GM12892 (cell line): ENCODE measurements around the gene CXCR6.
A peak's percentile ranks its signal among the peaks of the same experiment; 100 is the strongest.
"Not testable (repeated sequence)": the region's sequence is repeated elsewhere in the genome, so short reads cannot be mapped to it uniquely, and the experiment has no call there.

Experiments used
- DNase-seq: peaks from one replicate; pipeline ENCODE4 v3.0.0; 2011; ENCODE audit not compliant: insufficient read length
- FAIRE-seq: peaks from 2 replicates; lab custom pipeline; 2011; peaks lifted over from hg19 to GRCh38; lab: Jason Lieb, UNC
- POLR2A ChIP-seq: IDR thresholded peaks from 2 replicates; pipeline ENCODE4 v1.6.1; 2011; ENCODE audit warnings: low read depth, low read length, control low read depth
- POLR2AphosphoS5 ChIP-seq: IDR thresholded peaks from 2 replicates; pipeline ENCODE4 v1.6.1; 2011; ENCODE audit warnings: low read depth, low read length, control low read depth
- TAF1 ChIP-seq: IDR thresholded peaks from 2 replicates; pipeline ENCODE4 v1.6.1; 2011; ENCODE audit warnings: low read depth, mild to moderate bottlenecking, control low read depth, low read length, borderline replicate concordance

Gene CXCR6

DNA sequence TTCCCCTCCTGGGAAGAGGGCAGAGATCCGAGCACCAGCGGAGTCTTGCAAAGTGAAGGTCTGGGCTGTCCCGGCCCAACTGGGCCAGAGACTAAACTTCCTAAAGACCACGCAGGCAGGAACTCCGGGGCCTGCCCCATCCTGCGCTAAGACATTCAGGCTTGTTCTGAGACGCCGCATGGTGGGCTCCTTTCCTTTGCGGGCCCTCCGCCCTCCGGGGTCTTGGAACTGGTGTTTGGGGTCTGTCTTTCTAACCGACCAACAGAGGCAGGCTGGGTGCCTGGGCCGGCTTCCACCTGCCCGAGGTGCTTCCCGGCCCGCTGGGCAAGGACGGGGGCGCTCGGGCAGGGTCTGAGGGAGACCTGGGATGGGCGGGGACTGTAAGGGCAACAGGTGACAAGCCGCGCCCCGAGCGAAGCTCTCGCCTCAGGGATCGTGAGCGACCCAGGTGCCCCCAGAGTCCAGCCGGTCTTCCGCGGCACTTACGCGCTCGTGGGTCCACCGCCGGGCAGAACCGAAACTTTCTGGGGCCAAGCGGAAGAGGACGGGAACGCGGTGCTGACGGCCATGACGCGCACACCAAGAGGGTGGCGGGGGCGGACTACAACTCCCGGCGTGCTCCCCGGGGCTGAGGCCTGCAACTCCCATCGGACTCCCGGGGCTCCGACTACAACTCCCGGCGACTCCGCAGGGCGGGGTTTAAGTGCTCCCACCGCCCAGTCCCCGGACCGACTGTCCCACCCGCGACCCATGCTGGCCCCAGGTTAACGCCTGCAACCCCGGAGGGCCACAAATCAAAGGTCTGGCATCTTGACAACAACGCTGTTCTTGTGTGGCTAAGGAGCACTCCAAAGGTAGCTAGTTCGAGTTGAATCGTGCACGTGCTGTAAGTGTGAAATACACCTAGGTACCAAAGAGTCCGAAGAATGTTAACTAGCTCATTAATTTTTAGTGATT, 52.2 kb downstream of the CXCR6 start, which contains the start of gene FYCO1:
FYCO1 (minus strand) TSS at position 589 of the 957 bp plus-strand sequence. CDS start 10,914 bp downstream, outside the sequence.
- DNase-seq: peak; percentile 95
- TF ChIP-seq POLR2AphosphoS5 (peak; percentile 40; the same call in 1 of the 2 replicates), POLR2A (peak; percentile 71; the same call in 1 of the 2 replicates), TAF1 (peak; percentile 74)
- peak; percentile 96 for FAIRE-seq

DNA sequence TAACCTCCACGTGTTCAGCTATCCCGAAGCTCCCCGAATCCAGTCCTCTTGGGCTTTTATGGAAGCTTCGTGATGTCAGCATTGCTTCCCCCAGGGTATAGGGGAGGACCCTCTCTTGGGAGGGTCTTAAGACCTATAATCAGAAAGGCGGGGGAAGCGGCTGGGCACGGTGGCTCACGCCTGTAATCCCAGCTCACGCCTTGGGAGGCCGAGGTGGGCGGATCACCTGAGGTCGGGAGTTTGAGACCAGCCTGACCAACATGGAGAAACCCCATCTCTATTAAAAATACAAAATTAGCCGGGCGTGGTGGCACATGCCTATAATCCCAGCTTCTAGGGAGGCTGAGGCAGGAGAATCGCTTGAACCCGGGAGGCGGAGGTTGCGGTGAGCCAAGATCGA, 54.2 kb downstream of the CXCR6 start:
- not testable (repeated sequence) for FAIRE-seq, DNase-seq

DNA sequence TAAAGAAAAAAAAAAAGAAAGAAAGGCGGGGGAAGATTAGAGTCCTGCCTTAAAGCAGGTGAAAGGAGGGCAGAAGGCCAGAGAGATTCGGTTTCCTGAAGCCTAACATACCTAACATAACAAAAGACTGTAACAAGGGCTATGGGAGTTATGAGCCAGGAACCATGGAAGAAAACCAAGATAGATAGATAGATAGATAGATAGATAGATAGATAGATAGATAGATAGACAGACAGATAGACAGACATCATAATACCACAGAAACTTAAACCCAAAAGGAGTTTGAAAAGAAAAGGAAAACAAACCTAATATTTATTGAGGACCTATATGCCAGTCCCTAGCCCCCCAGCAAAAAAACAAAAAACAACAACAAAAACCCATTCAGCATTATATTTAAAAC, 54.7 kb downstream of the CXCR6 start:
- FAIRE-seq (no peak), DNase-seq (no peak)
- no peak for TF ChIP-seq POLR2AphosphoS5
- TF ChIP-seq POLR2A: no peak
